Left hindlimb (tissue), 1 donor: Measurements from ENCODE around the gene HECW1.
"Not testable (repeated sequence)": the region's sequence is repeated elsewhere in the genome, so short reads cannot be mapped to it uniquely, and the experiment has no call there.

Experiments
- DNase-seq: peaks from one replicate; pipeline ENCODE4 v3.0.0-alpha.2; 2018

The HECW1 gene

DNA sequence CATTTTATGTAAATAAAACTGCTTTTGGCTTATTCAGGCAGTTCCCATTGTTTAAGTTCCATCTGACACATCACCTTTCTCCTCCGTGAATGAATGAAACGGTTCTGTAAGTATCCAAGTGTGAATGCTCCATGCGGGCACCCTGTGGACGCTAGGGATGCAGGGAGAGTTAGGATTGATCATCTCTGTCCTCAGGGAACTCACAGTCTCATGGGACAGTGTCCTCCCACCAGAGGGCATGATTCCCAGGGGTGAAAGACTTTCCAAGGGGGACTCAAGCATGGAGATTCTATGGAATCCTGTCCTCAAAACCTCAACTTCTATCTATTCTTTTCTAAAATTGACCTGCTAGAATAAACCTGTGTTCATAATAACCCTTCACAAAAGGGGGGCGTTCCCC lies 98.8 kb downstream of the HECW1 start:
- no peak for DNase-seq

DNA sequence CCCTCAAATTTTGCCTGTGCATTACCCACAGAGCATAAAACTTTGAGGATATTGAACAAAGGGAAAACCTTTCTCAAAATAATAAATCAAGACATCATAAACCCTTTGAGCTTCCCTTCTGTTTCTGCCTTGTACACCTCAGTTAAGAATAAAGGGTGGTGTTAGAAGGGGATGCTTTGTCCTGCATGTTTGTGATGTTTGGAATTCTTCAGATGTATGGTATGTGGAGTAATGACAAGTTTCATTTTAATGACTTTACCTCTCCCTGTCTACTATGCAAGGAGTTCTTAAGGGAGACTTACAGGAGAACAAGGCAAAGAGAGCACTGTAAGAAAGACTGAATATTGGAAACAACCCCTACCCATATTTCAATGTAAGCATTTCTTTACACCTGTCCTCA lies 99.2 kb downstream of the HECW1 start:
- DNase-seq: no peak

DNA sequence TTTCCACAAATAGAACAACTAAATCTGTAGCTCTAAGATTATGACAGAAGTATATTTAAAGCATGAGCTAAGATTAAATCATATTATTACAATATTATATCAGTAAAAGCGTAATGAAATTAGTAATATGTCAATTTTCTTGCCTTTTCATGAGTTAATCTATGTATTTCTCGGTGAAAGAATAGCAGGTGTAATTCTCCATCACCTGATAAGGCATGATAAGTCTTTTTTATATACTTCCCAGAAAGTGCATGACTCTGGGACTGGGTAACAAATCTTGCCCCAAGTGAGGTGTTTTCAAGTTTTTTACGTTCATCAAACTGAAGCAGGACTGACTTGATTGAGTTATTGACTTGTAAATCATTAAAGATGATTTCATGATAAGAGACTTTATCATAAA lies 100.5 kb downstream of the HECW1 start:
- no peak for DNase-seq

DNA sequence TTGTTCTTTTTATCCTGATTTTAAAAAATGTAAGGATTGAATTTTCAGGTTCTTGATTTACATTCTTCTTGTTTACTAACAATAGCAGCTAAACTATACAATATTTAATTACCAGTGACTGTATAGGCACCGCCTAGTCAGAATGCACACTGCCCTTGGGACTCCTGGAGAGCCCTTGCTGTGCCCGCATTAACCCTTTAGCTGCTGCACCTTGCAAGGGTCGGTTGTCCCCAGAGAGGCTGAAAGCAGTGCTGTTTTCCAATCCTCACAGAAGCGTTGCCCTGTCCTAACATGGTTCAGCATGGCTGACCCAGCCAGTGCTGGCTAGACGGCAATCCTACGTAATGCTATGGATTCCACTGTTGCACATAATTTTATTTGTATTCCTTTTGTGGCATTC lies 102.6 kb downstream of the HECW1 start:
- no peak for DNase-seq

DNA sequence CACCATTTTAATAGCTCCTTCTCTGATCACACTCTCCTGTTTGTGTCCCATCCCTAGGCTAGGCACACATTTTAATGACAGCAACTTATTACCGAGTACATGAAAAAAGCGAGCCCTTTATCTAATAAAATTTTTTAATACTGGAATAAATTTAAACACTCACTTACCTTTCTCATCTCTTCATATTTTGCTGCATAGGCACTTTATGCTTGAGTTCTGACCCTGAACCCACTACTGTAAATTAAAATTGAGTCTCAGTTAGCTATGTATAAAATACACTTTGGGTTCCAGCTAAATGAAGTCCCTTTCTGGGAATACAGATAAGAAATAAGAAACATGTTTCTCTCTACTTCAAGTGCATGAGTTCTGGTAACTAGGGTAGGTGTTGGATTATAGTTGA lies 104.6 kb downstream of the HECW1 start:
- no peak for DNase-seq

DNA sequence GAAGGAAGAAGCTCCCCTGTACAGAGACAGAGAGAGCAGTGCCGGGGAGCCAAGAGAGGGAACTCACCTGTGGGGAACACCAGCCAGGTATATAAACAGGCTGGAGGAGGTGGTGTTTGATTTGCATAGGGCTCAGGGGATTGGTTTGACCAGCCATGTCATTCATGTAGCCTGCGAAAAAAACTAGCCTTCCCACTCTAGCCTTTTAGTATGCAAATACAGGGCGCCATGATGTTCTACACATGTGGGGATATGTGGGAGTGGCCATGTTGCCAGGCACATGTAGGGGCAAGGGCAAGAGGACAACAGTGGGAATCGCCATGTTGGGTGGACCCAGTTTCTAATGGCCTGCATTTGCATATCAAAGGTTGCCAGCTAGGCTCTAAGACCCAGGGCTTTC lies 106.5 kb downstream of the HECW1 start:
- DNase-seq: not testable (repeated sequence)

DNA sequence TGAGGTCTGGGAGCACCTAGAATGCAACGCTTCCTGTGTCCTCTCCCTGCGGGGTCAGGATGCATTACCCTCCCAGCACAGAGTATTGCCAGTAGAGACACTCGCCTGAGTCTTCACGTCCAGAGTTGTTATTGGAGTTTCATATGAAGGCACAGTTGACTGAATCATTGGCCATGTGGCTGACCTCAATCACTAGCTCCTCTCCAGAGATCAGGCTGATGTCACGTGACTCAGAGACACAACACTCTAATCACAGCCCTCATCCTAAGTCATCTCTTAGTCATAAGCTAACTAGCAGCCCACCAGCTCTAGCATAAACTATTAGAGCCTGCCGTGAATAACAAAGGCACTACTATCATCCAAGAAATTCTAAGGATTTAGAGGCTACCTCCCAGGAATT lies 107.8 kb downstream of the HECW1 start:
- DNase-seq: no peak

DNA sequence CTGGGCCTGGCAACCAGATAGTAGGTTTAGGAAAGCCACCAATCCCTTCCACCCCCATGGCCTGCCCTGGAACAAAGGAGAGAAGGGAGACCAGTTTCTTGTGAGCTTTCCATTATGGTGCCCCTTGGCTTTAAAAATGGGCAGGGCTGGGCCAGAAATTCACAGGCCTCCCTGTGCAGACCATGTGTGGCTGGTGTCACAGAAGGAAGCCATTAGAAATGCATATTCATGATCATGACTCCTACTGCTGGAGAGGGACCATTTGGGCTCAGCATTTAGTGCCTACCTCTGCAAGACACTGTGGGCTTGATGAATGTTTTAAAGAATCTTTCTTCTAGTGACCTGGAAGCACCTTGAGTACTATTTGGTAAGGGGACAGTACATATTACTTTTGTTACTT lies 108.3 kb downstream of the HECW1 start:
- DNase-seq: no peak

DNA sequence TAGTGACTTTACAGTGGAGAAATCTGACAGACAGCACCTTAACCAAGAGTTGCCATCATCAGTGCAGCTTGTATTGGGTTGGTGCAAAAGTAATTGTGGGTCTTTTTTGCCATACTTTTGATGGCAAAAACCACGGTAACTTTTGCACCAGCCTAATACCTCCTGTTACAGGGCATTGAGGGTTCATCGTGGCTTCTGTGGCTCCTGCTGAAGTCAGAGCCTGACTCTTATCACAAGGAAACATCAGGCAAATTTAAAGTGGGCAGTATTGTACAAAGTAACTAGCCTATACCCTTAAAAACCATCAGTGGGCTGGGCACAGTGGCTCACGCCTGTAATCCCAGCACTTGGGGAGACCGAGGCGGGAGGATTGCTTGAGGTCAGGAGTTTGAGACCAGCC lies 117.4 kb downstream of the HECW1 start:
- no peak for DNase-seq

DNA sequence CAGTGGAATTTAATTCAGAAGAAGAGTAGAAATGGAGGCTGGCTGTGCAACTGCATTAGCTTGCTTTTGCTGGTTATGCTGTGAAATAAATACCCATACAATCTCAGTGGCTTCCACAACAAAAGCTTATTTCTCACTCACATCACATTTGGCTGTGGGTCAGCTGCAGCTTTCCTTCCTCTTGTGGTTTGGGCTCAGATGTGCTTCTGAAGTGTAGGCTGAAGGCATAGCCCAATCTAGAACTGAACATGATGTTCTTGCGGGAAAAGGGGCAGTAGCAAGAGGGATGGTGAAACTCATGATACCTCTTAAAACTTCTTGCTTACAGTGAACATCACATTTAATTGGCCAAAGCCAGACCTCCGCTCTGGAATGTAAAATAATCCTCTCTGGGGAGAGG lies 119.9 kb downstream of the HECW1 start:
- DNase-seq: no peak

DNA sequence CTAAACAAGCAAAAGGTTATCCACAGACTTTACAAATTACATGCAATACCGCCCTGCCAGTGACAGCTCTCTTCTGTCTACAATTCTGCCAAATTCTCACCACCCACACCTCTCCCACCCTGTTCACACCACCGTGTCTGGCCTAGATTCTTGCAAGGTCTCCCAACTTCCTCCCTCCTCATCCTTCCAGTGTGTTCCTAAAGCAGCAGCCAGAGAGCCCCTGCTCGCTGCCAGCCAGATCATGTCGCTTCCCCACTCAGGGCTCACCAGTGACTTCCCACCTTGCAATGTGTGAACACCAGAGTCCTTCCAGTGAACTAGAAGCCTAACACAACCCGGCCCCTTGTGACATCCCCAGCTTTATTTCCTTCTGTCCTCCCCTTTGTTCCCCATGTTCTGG lies 121.6 kb downstream of the HECW1 start:
- DNase-seq: no peak

DNA sequence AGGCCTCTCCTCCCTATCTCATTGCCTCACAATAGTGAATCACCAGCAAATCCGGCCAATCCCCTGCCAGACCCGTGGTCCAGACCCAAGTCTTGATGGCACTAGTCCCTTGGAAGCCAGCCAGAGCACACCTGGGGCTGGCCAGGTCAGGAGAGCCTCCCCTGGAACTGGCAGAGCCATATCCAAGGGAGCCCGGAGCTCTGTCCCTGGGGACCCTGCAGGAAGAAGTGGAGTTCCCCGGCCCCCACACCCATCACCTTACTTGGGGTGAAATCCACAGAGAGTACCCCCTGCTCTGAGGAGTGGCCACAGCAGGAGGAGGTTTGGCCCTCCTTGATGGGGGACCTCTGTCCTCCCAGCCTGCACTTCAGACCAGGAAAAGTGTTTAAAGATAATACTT lies 122.5 kb downstream of the HECW1 start:
- no peak for DNase-seq

DNA sequence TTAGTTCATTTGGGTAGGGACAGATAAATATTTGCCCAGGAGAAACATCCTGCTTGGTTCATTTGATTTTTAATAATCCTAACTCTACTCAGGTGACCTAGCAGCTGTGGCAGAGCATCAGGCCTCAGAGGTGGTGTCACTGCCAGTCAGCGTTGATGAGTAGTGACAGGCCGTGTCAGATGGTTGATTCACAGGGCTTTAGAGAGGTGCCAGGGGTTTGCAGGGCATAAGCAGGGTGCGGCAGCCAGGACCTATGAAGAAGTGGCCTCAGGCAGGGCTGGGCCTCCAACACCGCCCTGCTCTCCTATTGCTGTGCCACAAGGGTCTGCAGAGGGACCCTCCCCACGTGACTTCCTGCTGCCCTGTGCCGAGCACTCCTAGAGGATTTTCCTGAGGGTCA lies 128.1 kb downstream of the HECW1 start:
- DNase-seq: no peak

DNA sequence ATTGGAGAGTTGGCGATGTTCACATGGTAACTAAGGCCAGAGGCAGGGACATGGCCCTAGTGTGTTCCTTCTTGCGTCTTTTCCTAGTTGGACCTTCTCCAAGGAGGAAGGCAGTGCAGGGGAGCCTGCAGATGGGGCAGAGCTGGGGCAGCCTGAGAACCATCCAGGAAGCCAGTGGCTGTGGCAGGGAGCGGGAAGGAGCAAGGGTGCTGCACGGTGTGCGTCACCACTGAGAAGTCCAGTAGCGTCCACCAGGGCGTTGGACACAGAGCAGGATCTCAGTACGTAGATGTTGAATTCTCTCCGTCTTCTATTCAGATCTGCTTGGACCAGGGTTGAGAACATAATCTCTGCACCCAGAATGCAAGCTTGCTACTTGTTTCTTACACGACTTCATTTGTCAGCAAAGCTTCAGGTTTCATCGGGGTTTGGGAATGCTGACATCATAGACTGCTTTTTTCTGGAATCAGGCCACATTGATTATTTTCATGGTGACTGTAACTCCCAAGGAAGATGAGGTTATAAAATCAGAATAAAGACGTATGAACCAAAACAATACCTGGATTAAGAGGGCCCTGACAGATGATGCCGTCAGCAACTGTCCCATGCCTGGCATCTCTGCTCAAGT lies 130.3 kb downstream of the HECW1 start:
- no peak for DNase-seq

DNA sequence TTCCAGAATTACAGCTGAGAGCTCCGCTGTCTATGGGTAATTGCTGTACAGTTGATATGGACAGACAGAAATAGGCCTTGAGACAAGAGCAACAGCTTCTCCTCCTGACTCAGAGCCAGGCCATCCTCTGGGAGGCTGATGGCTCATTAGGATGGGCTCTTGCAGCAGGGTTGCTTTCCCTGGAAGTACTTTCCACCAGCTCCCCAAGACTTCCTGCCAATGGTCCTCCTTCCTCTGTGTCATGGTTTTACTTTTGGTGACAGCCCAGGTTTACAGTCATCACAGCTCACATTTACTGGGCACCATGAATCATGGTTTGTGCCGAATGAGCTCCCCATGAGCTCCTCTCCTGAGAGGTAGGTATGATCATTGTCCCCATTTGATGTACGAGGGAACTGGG lies 131.8 kb downstream of the HECW1 start:
- no peak for DNase-seq

DNA sequence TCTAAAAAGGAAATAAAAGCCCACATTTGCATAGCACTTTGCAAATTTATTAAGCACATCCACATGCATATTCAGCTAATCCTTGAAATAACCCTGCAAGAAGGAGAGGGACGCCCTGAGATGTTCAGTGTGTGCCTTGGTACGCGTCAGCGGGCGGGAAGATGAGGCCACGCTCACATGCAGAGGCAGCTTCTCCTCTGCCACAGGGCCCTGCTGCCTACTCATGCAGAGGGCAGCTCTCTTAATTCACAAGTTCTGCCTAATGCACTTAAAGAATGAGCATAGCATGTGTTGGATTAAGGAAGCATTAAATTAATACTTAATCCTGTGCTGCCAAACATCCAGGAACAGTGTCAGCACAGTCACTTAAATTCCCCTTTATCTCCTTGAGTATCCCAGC lies 132.3 kb downstream of the HECW1 start:
- no peak for DNase-seq

DNA sequence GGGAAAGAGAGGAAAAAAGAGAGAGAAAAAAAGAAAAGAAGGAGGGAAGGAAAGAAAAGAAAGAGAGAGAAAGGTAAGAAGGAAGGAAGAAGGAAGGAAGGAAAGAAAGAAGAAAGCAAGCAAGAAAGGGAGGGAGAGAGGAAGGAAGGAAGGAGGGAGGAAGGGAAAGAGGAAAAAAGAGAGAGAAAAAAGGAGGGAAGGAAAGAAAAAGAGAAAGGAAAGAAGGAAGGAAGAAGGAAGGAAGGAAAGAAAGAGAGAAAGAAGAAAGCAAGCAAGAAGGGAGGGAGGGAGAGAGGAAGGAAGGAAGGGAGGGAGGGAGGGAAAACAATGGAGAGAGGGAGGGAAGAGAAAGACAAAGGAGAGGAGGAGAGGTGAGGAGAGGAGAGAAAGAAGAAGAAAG lies 135.3 kb downstream of the HECW1 start:
- no peak for DNase-seq

DNA sequence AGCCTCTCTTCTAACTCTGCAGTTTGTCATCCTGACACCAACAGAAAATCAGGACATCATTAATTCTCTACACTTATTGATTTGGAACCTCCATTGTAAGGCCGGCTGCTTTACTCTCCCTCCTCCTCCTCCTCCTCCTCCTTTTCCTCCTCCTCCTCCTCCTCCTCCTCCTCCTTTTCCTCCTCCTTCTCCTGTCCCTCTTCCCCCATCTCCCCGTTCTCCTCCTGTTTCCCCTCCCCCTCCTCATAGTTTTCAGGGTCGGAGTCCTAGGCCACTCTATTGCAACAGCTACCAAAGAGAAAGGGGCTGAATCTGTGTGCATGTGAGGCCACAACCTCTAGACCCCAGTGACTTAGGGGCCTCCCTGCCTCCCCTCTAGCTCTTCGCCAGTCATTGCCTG lies 136.1 kb downstream of the HECW1 start:
- no peak for DNase-seq

DNA sequence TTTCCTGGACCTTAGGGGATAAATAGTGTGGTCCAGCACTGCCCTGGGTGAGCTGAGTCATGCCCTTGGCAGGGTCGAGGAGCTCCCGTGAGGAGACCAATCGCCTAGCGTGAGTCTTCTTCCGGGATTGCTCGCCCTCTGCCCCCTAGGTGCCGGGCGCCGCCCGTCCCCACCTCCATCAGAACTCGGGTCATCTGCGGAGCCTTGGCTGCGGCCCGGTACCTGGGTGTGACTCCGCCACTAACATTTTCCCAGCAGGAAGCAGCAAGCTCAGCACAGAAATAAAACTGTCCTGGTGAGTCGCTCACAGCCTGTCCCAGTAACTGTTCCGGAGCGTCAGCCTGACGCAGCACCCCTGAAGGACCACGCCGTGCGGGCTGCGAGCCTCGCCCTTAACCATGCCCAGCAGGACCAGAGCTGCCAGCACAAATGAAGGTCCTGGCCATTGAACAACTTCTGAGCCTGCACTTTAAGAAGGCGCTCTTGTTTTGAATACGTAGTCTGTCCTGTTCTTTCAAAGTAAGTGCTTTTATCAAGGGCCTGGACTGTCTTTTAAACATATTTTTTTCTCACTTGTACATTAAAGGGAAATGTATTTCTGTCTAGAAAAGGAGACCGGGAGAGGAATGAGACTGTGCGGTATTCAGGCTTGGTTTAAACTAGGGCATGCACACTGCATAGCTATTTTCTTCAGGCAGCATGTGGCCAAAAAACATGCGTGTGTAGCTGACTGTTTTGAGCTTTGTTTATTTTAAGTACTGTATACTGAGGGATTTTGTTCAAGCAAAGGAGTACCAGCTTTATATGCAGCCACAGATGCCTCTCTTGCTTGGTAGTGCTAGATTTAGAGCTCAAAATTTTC lies 136.7 kb downstream of the HECW1 start:
- no peak for DNase-seq

DNA sequence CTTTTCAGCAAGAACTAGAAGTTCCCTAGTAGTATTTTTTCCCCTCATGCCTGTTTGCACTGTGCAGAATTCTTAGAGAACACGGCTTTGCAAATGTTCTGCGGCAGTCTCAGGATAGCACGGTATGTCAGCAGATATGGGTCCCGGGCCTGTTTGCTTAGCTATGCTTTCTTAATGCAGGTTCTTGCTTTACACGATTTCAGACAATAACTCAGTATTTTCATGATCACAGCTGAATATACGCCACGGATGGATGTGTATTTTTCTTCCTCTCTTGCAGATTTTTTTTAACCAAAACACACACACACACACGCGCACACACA lies 137.3 kb downstream of the HECW1 start:
- DNase-seq: no peak

DNA sequence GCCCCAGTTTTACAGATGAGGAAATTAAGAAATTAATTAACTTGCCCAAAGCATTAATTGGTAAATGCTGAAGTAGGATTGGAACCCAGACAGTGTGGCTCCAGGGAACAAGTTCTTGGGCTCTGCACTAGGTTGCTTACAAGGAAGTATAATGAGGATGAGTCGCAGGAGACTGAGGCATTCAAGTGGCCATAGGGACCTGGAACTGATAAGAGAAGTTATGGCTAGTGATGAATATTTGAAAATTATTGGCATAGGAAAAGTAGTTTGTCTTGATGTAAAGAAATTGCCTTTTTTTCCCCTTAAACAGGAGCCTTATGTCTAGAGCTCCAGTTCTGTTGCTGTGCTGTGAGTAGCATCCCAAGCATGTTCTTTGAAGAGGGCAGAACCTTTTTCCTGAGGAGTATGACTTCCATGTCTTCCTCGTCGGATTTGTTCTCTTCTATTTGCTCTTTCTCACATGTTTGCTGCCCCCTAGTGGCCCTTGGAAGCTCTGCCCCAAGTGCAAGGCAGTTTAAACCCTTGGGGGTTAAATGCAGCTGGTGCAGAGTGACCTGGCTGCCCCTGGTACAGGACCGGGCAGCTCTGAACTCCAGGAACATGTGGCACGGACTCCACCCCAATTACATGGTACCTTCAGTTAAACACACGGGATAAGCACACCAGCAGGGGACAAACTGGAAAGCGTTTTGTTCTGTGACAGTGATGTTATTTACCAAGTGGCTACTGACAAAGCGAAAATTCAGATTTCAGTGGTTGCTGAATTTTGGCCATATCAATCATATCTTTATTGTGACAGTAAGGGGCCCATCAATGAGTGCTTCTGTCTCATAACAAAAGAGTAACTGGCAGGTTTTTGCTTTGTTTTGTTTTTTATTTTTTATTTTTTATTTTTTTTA lies 148.8 kb downstream of the HECW1 start:
- DNase-seq: peak; percentile 70

DNA sequence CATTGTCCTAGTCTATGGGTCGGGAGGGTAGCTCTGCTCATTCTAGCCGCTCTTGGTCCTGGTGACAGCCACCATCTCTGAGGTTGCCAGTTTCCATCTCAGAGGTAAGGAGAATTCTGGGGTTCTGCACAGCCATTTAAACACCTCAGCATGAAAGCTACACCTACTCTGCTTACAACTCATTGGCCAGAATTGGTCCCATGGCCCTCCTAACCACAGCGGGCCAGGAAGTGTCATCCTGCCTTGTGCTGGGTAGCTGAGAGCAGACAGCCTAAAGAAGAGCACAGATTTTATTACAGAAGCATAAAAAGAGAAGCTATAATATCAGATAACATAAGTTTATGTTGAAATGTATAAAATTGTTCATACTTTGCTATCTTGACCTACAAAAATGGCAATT lies 152.7 kb downstream of the HECW1 start:
- no peak for DNase-seq

DNA sequence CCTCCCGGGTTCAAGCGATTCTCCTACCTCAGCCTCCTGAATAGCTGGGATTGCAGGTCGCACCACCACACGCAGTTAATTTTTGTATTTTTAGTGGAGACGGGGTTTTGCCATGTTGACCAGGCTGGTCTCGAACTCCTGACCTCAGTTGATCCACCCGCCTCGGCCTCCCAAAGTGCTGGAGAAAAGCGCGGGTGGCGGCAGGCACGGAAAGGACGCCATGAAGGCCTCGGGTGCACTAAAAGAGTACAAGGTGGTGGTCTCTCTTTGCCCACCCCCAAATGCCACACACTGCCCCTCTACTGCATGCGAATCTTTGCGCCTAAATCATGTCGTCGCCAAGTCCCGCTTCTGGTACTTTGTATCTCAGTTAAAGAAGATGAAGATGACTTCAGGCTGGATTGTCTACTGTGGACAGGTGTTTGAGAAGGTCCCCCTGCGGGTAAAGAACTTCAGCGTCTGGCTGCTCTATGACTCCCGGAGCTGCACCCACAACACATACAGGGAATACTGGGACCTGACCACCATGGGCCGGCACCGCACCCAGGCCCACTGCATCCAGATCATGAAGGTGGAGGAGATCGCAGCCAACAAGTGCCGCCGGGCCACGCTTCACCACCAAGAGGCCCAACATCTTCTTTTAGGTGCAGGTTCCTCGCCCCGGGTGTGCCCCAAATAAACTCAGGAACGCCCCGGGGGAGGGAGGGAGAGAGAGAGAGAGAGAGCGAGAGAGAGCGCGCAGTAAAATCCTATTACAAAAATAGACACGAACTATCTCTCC lies 161.7 kb downstream of the HECW1 start:
- no peak for DNase-seq
